T-cell (primary cell): Measurements from ENCODE around the gene PHF13. TPM values are rescaled to one million over a fixed set of nuclear protein-coding genes. Genes with fewer than 3 reads are reported as not detected.

Source experiments
- ATAC-seq, 4 experiments: fragments of 200-7000 bp in 3 of 4; fragments of 150-1000 bp in 1 of 4; cut with Tn5 transposase; replicated peaks in 1 of 4; 1 replicate in 3 of 4; 2 replicates in 1 of 4; pipeline ENCODE4 v1.10.0; 2021; ENCODE audit warnings: moderate library complexity in 3 of 4, mild to moderate bottlenecking in 2 of 4, moderate number of reproducible peaks in 1 of 4
- CTCF ChIA-PET, 2 donors: fragments of 300-600 bp; sonication (Branson Sonifier 250); formaldehyde crosslinking; loops; one replicate each; lab custom pipeline; 2022; ENCODE audit warnings: antibody characterized with exemption in 2 of 2; lab: Charles Lee
- POLR2A ChIA-PET, 2 donors: fragments of 300-600 bp; sonication (Branson Sonifier 250); formaldehyde crosslinking; loops; one replicate each; lab custom pipeline; 2022; ENCODE audit warnings: antibody characterized with exemption in 2 of 2; lab: Charles Lee
- DNase-seq, 35 experiments: peaks; one replicate each; pipeline versions ENCODE4 v3.0.0 to v3.0.0-alpha.2; 2013 to 2023
- H3K27ac ChIP-seq: one replicate; pipeline ENCODE4 v1.5.1; 2013; ENCODE audit warnings: low read length
- H3K27me3 ChIP-seq, 2 experiments: replicated peaks in 1 of 2; 1 replicate in 1 of 2; 2 replicates in 1 of 2; pipeline versions ENCODE4 v1.6.1 to v1.7.0; 2013; ENCODE audit warnings: low read length in 1 of 2, mixed read lengths in 1 of 2; ENCODE audit not compliant: control insufficient read depth in 2 of 2, insufficient read depth in 2 of 2; ENCODE audit errors: extremely low read depth in 1 of 2
- H3K36me3 ChIP-seq, 2 donors: 1 replicate in 1 of 2; 2 replicates in 1 of 2; pipeline versions ENCODE4 v1.6.1 to v1.7.0; 2013; ENCODE audit warnings: low read length in 1 of 2; ENCODE audit not compliant: control insufficient read depth in 2 of 2, insufficient read depth in 1 of 2; ENCODE audit errors: extremely low read depth in 1 of 2
- H3K4me1 ChIP-seq, 2 experiments: 1 replicate in 1 of 2; 2 replicates in 1 of 2; pipeline versions ENCODE4 v1.6.1 to v1.7.0; 2013; ENCODE audit warnings: low read length in 2 of 2, mixed read lengths in 1 of 2; ENCODE audit not compliant: insufficient read depth in 2 of 2, control insufficient read depth in 1 of 2; ENCODE audit errors: extremely low read depth in 1 of 2
- H3K4me3 ChIP-seq, 2 donors: 1 replicate in 1 of 2; 2 replicates in 1 of 2; pipeline versions ENCODE4 v1.5.1 to v1.7.0; 2013; ENCODE audit warnings: mild to moderate bottlenecking in 2 of 2, low read length in 1 of 2, moderate library complexity in 1 of 2; ENCODE audit not compliant: control insufficient read depth in 1 of 2; ENCODE audit errors: extremely low read depth in 1 of 2
- H3K9me3 ChIP-seq: 2 replicates; pipeline ENCODE4 v1.7.0; 2013
- H3K27ac Mint-ChIP-seq, 2 donors: one replicate each; pipeline ENCODE4 v1.8.0; 2020 to 2021; ENCODE audit warnings: mild to moderate bottlenecking in 2 of 2, mixed read lengths in 2 of 2
- H3K27me3 Mint-ChIP-seq, 2 donors: one replicate each; pipeline ENCODE4 v1.8.0; 2021 to 2022; ENCODE audit warnings: mixed read lengths in 2 of 2
- H3K36me3 Mint-ChIP-seq: one replicate; pipeline ENCODE4 v1.8.0; 2021; ENCODE audit warnings: mixed read lengths
- H3K4me1 Mint-ChIP-seq, 3 donors: one replicate each; pipeline ENCODE4 v1.8.0; 2020 to 2022; ENCODE audit warnings: mixed read lengths in 3 of 3, mild to moderate bottlenecking in 1 of 3
- H3K4me3 Mint-ChIP-seq, 3 donors: one replicate each; pipeline ENCODE4 v1.8.0; 2020 to 2022; ENCODE audit warnings: mild to moderate bottlenecking in 3 of 3, mixed read lengths in 3 of 3, moderate library complexity in 3 of 3
- H3K9me3 Mint-ChIP-seq, 3 donors: one replicate each; pipeline ENCODE4 v1.8.0; 2020 to 2022; ENCODE audit warnings: mixed read lengths in 3 of 3
- WGBS: methylation state at CpG from one replicate; pipeline ENCODE4 v1.1.5; 2013; ENCODE audit warnings: missing lambda C conversion rate; ENCODE audit not compliant: insufficient coverage; 5-methylcytosine and 5-hydroxymethylcytosine counted together
- total RNA-seq, 35 experiments: library from RNA in 6 of 35; stranded (reverse) in 6 of 35; fragments of 120-200 nt in 1 of 35; gene quantifications; one replicate each; pipeline versions ENCODE4 v1.2.1 to v1.2.4 and lab custom pipeline; 2013 to 2026

PHF13 gene
- total RNA-seq, 5 donors from 2014 or later (not counting 1 experiment from before 2014, with no cell fraction given), result 6.0 to 12.7 (median 11.9) TPM

GRCh38 chr1:6574818-6575217, 38.7 kb upstream of the PHF13 start:
- H3K4me3 Mint-ChIP-seq, result no peak overlapping the region
- H3K27ac ChIP-seq, result no peak overlapping the region
- no peaks in the 10 kb centered on the region for H3K9me3 ChIP-seq
- POLR2A ChIA-PET, result no interaction called here
- DNase-seq (no peak), ATAC-seq (no peak)
- 83% methylated on average over 14 of the region's 14 CpGs for WGBS
- peaks cover 0 to 16% of the 10 kb centered on the region in 2 experiments for H3K27me3 ChIP-seq
- H3K36me3 ChIP-seq, result no peaks in the 10 kb centered on the region
- no peaks in the 10 kb centered on the region for H3K36me3 Mint-ChIP-seq
- peaks cover 0 to 4% (median 3%) of the 10 kb centered on the region in 3 donors for H3K9me3 Mint-ChIP-seq
- CTCF ChIA-PET, result interaction anchor here in 1 of 2 donors (0.6 kb wide), 1 partner anchor 70 kb away, joined by 4 read pairs; no protein-coding TSS in a partner anchor
- peaks cover 3% of the 10 kb centered on the region in 2 donors for H3K27me3 Mint-ChIP-seq
- peaks cover 3 to 7% of the 10 kb centered on the region in 2 experiments for H3K4me1 ChIP-seq
- peaks cover 7 to 9% (median 8%) of the 10 kb centered on the region in 3 donors for H3K4me1 Mint-ChIP-seq
- no peak overlapping the region for H3K27ac Mint-ChIP-seq
- no peak overlapping the region for H3K4me3 ChIP-seq

GRCh38 chr1:6577831-6578525, 35.6 kb upstream of the PHF13 start:
- Histone ChIP-seq H3K4me1 (peaks cover 11 to 35% of the 10 kb centered on the region in 2 experiments), H3K27ac (no peak overlapping the region), H3K4me3 (no peak overlapping the region), H3K9me3 (no peaks in the 10 kb centered on the region), H3K27me3 (peaks cover 0 to 8% of the 10 kb centered on the region in 2 experiments), H3K36me3 (peaks cover 2% of the 10 kb centered on the region in 2 donors)
- H3K4me1 Mint-ChIP-seq, result peaks cover 32 to 35% (median 34%) of the 10 kb centered on the region in 3 donors
- H3K27me3 Mint-ChIP-seq, result no peaks in the 10 kb centered on the region
- ChIA-PET POLR2A (interaction anchor here in 1 of 2 donors (0.5 kb wide), 1 partner anchor 21 kb away, joined by 9 read pairs; no protein-coding TSS in a partner anchor), CTCF (interaction anchor here in 1 of 2 donors (0.6 kb wide), 2 partner anchors 47 to 214 kb away, joined by 4 to 6 read pairs; no protein-coding TSS in a partner anchor)
- ATAC-seq (no peak), DNase-seq (no peak)
- no peak overlapping the region for H3K4me3 Mint-ChIP-seq
- no peak overlapping the region for H3K27ac Mint-ChIP-seq
- no peaks in the 10 kb centered on the region for H3K36me3 Mint-ChIP-seq
- no peaks in the 10 kb centered on the region for H3K9me3 Mint-ChIP-seq
- 83% methylated on average over 5 of the region's 6 CpGs for WGBS

DNA sequence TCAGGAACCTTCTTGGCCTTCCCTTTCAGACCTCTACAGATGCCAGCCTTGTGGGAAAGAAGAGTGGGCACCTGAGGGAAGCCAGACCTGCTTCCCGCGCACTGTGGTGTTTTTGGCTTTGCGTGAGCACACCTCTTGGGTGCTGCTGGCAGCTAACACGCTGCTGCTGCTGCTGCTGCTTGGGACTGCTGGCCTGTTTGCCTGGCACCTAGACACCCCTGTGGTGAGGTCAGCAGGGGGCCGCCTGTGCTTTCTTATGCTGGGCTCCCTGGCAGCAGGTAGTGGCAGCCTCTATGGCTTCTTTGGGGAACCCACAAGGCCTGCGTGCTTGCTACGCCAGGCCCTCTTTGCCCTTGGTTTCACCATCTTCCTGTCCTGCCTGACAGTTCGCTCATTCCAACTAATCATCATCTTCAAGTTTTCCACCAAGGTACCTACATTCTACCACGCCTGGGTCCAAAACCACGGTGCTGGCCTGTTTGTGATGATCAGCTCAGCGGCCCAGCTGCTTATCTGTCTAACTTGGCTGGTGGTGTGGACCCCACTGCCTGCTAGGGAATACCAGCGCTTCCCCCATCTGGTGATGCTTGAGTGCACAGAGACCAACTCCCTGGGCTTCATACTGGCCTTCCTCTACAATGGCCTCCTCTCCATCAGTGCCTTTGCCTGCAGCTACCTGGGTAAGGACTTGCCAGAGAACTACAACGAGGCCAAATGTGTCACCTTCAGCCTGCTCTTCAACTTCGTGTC, 34.7 kb upstream of the PHF13 start:
- ChIA-PET CTCF (interaction anchor here in 1 of 2 donors (0.5 kb wide), 1 partner anchor 12 kb away, joined by 3 read pairs; no protein-coding TSS in a partner anchor), POLR2A (no interaction called here)
- peaks cover 0 to 7% of the 10 kb centered on the region in 2 experiments for H3K27me3 ChIP-seq
- peaks cover 32 to 35% (median 34%) of the 10 kb centered on the region in 3 donors for H3K4me1 Mint-ChIP-seq
- H3K27me3 Mint-ChIP-seq, result no peaks in the 10 kb centered on the region
- peaks cover 2% of the 10 kb centered on the region in 2 donors for H3K36me3 ChIP-seq
- H3K4me3 ChIP-seq, result no peak overlapping the region
- H3K27ac Mint-ChIP-seq, result peak overlapping the region; percentile 91 to 94
- peak overlapping the region; percentile 91 to 96 (median 92) for H3K4me3 Mint-ChIP-seq
- DNase-seq (no peak), ATAC-seq (no peak)
- no peaks in the 10 kb centered on the region for H3K9me3 Mint-ChIP-seq
- H3K27ac ChIP-seq, result peak overlapping the region; percentile 83
- 88% methylated on average over 13 of the region's 14 CpGs for WGBS
- H3K9me3 ChIP-seq, result no peaks in the 10 kb centered on the region
- no peaks in the 10 kb centered on the region for H3K36me3 Mint-ChIP-seq
- H3K4me1 ChIP-seq, result peaks cover 11 to 35% of the 10 kb centered on the region in 2 experiments

GRCh38 chr1:6579374-6580118, 34.0 kb upstream of the PHF13 start, which contains the start of gene ZBTB48:
Gene ZBTB48 (plus strand): TSS chr1:6579994. CDS start chr1:6580610, 616 bp downstream.
- peak within 1 kb of the TSS; percentile 91 to 94 for H3K27ac Mint-ChIP-seq
- no peaks in the 10 kb centered on the region for H3K27me3 Mint-ChIP-seq
- Histone ChIP-seq H3K4me3 (peak within 1 kb of the TSS; percentile 81 to 85), H3K36me3 (peaks cover 2% of the 10 kb centered on the region in 2 donors), H3K27me3 (peaks cover 0 to 5% of the 10 kb centered on the region in 2 experiments), H3K4me1 (peaks cover 11 to 41% of the 10 kb centered on the region in 2 experiments), H3K27ac (peak within 1 kb of the TSS; percentile 83), H3K9me3 (no peaks in the 10 kb centered on the region)
- ChIA-PET CTCF (interaction anchor here in 1 of 2 donors (0.5 to 1.9 kb wide), 4 partner anchors 12 to 547 kb away, joined by 3 to 10 read pairs (median 6); partner anchors contain the start of gene THAP3), POLR2A (interaction anchor here (0.7 to 0.8 kb wide), 2 partner anchors 18 to 26 kb away, joined by 3 read pairs; partner anchors contain the start of gene NOL9 (in 1 of the 2))
- DNase-seq (peak; percentile 90 to 98 (median 96)), ATAC-seq (peak; percentile 98 to 99 (median 99))
- WGBS, result 19% methylated on average over 57 of the region's 58 CpGs
- peak within 1 kb of the TSS; percentile 91 to 96 (median 92) for H3K4me3 Mint-ChIP-seq
- no peaks in the 10 kb centered on the region for H3K9me3 Mint-ChIP-seq
- H3K4me1 Mint-ChIP-seq, result peaks cover 35 to 39% (median 36%) of the 10 kb centered on the region in 3 donors
- H3K36me3 Mint-ChIP-seq, result no peaks in the 10 kb centered on the region

- Histone ChIP-seq H3K27ac (peak overlapping the region; percentile 83), H3K36me3 (peaks cover 2% of the 10 kb centered on the region in 2 donors), H3K4me1 (peaks cover 11 to 46% of the 10 kb centered on the region in 2 experiments), H3K27me3 (peaks cover 0 to 2% of the 10 kb centered on the region in 2 experiments), H3K9me3 (no peaks in the 10 kb centered on the region), H3K4me3 (peak overlapping the region; percentile 81 to 85)
- peaks cover 41 to 45% (median 42%) of the 10 kb centered on the region in 3 donors for H3K4me1 Mint-ChIP-seq
- no peak for DNase-seq
- peak overlapping the region; percentile 91 to 96 (median 92) for H3K4me3 Mint-ChIP-seq
- peak overlapping the region; percentile 91 to 94 for H3K27ac Mint-ChIP-seq
- 1% methylated on average over 21 of the region's 30 CpGs for WGBS
- H3K36me3 Mint-ChIP-seq, result no peaks in the 10 kb centered on the region
- ATAC-seq, result peak; percentile 11 to 50 (median 45)
- POLR2A ChIA-PET, result interaction anchor here (0.6 to 0.8 kb wide), 3 partner anchors 17 to 336 kb away, joined by 3 to 5 read pairs (median 3); partner anchors contain the start of gene NOL9 (in 1 of the 2)
- CTCF ChIA-PET, result interaction anchor here (0.7 to 1.9 kb wide), 5 partner anchors 17 to 548 kb away, joined by 3 to 10 read pairs (median 4); partner anchors contain the start of genes TAS1R1 (in 1 of the 2) and THAP3 (in 1 of the 2)
- H3K9me3 Mint-ChIP-seq, result no peaks in the 10 kb centered on the region
- no peaks in the 10 kb centered on the region for H3K27me3 Mint-ChIP-seq
These were observed 33.4 kb upstream of the PHF13 start for GRCh38 chr1:6580119-6580592.
